ENCODE measurements around the gene PLA2G4D.

DNA sequence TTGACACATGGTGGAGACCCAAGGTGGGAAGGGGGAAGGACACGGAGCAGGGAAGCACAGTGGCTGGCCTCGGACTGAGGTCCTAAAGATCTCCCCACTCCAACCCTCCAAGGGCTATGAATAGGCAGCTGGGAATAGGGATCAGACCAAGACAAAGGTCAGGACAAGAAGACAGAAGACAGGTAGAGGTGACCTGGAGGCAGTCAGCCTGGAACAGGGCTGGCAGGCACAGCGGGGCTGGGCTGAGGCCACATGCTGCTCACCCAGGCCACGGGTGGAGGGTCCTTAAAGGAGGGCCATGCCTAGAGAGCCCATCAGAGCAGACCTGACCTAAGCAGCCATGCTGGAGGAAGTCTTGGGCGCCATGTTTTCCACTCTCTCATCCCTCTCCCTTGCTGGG is 2.7 kb upstream of the PLA2G4D start:
- TF ChIP-seq, protein P1, sequence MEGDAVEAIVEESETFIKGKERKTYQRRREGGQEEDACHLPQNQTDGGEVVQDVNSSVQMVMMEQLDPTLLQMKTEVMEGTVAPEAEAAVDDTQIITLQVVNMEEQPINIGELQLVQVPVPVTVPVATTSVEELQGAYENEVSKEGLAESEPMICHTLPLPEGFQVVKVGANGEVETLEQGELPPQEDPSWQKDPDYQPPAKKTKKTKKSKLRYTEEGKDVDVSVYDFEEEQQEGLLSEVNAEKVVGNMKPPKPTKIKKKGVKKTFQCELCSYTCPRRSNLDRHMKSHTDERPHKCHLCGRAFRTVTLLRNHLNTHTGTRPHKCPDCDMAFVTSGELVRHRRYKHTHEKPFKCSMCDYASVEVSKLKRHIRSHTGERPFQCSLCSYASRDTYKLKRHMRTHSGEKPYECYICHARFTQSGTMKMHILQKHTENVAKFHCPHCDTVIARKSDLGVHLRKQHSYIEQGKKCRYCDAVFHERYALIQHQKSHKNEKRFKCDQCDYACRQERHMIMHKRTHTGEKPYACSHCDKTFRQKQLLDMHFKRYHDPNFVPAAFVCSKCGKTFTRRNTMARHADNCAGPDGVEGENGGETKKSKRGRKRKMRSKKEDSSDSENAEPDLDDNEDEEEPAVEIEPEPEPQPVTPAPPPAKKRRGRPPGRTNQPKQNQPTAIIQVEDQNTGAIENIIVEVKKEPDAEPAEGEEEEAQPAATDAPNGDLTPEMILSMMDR (IDR thresholded peaks at IDR 0.05; ENCODE audit: insufficient read depth, low read length, poor library complexity, severe bottlenecking), result no peak
- no peak for TF ChIP-seq EZH2phosphoT487 (conservative IDR thresholded peaks at IDR 0.05; ENCODE audit: low read length)
